HepG2 (cell line): ENCODE data around the gene C14orf93. TPM values are rescaled to one million over a fixed set of nuclear protein-coding genes. Genes with fewer than 3 reads are reported as not detected.

ENCODE experiments used
- AGO2 ChIP-seq: fragments of 200-400 bp; formaldehyde crosslinking; optimal IDR thresholded peaks from 2 replicates; pipeline ENCODE3; 2017; ENCODE audit warnings: mild to moderate bottlenecking, low read depth, low read length, moderate library complexity
- ATF6 ChIP-seq: sonication (generic); formaldehyde crosslinking; conservative IDR thresholded peaks from 2 replicates; pipeline ENCODE4 v1.4.0; 2020; ENCODE audit warnings: missing genetic modification reagents
- FIP1L1 ChIP-seq: fragments of 200-400 bp; formaldehyde crosslinking; IDR thresholded peaks from 2 replicates; pipeline ENCODE4 v1.6.1; 2018; ENCODE audit warnings: low read depth, mild to moderate bottlenecking, low read length, moderate library complexity, borderline replicate concordance; ENCODE audit not compliant: insufficient read depth
- GATA4 ChIP-seq: sonication (generic); IDR thresholded peaks from 2 replicates; pipeline ENCODE4 v1.6.1; 2016; ENCODE audit warnings: antibody characterized with exemption, low read depth, borderline replicate concordance
- HOXA9 ChIP-seq: sonication (generic); formaldehyde crosslinking; IDR thresholded peaks from 2 replicates; pipeline ENCODE4 v1.8.1; 2022; ENCODE audit warnings: missing genetic modification reagents, mild to moderate bottlenecking, moderate library complexity, borderline replicate concordance
- IRF2 ChIP-seq: IDR thresholded peaks from 2 replicates; pipeline ENCODE4 v1.6.1; 2018; ENCODE audit warnings: missing genetic modification reagents, missing compliant biosample characterization
- MAF1 ChIP-seq: sonication (generic); formaldehyde crosslinking; IDR thresholded peaks from 2 replicates; pipeline ENCODE4 v1.5.0; 2020; ENCODE audit warnings: missing genetic modification reagents, borderline replicate concordance
- MIER2 ChIP-seq: IDR thresholded peaks from 2 replicates; pipeline ENCODE4 v1.6.1; 2016; ENCODE audit warnings: missing biosample characterization, missing genetic modification reagents
- MIXL1 ChIP-seq: IDR thresholded peaks from 2 replicates; pipeline ENCODE4 v1.6.1; 2016
- NFKBIZ ChIP-seq: IDR thresholded peaks from 2 replicates; pipeline ENCODE4 v1.6.1; 2018; ENCODE audit warnings: missing genetic modification reagents, missing compliant biosample characterization
- NR2F2 ChIP-seq: IDR thresholded peaks from 2 replicates; pipeline ENCODE4 v1.6.1; 2012; ENCODE audit warnings: low read depth, inconsistent platforms, borderline replicate concordance
- RFXANK ChIP-seq: IDR thresholded peaks from 2 replicates; pipeline ENCODE4 v1.6.1; 2016
- RXRB ChIP-seq: IDR thresholded peaks from 2 replicates; pipeline ENCODE4 v1.6.1; 2016; ENCODE audit warnings: borderline replicate concordance, missing genetic modification reagents, missing compliant biosample characterization
- SIX4 ChIP-seq: sonication (generic); formaldehyde crosslinking; IDR thresholded peaks from 2 replicates; pipeline ENCODE4 v1.4.0; 2020; ENCODE audit warnings: missing genetic modification reagents
- SMAD3 ChIP-seq: sonication (generic); formaldehyde crosslinking; IDR thresholded peaks from 2 replicates; pipeline ENCODE4 v1.4.0; 2020; ENCODE audit warnings: missing genetic modification reagents
- SMARCC2 ChIP-seq: fragments of 450-650 bp; IDR thresholded peaks from 2 replicates; pipeline ENCODE4 v1.6.1; 2017; ENCODE audit warnings: antibody characterized with exemption, mild to moderate bottlenecking
- SMC3 ChIP-seq: IDR thresholded peaks from 2 replicates; pipeline ENCODE4 v1.6.1; 2011; ENCODE audit warnings: low read length, improper control_type of control experiment
- SPEN ChIP-seq: sonication (generic); formaldehyde crosslinking; IDR thresholded peaks from 2 replicates; pipeline ENCODE4 v1.5.1; 2020; ENCODE audit warnings: low read depth, mild to moderate bottlenecking, missing genetic modification reagents
- TBX3 ChIP-seq: fragments of 450-650 bp; IDR thresholded peaks from 2 replicates; pipeline ENCODE4 v1.6.1; 2017; ENCODE audit warnings: antibody characterized with exemption, mild to moderate bottlenecking, inconsistent platforms, borderline replicate concordance
- WIZ ChIP-seq: sonication (generic); formaldehyde crosslinking; IDR thresholded peaks from 2 replicates; pipeline ENCODE4 v1.5.1; 2020; ENCODE audit warnings: mild to moderate bottlenecking, missing genetic modification reagents
- ZNF101 ChIP-seq: sonication (generic); formaldehyde crosslinking; IDR thresholded peaks from 2 replicates; pipeline ENCODE4 v1.4.0; 2020; ENCODE audit warnings: mild to moderate bottlenecking, low read depth, missing genetic modification reagents, borderline replicate concordance
- ZNF550 ChIP-seq: sonication (generic); formaldehyde crosslinking; IDR thresholded peaks from 2 replicates; pipeline ENCODE4 v1.4.0; 2020; ENCODE audit warnings: mild to moderate bottlenecking, missing genetic modification reagents, borderline replicate concordance
- ZNF567 ChIP-seq: sonication (generic); formaldehyde crosslinking; IDR thresholded peaks from 2 replicates; pipeline ENCODE4 v1.8.1; 2023; ENCODE audit warnings: mild to moderate bottlenecking, missing genetic modification reagents, borderline replicate concordance
- ZNF639 ChIP-seq: conservative IDR thresholded peaks from 2 replicates; pipeline ENCODE4 v1.6.1; 2018; ENCODE audit warnings: missing genetic modification reagents
- ZNF839 ChIP-seq: sonication (generic); formaldehyde crosslinking; IDR thresholded peaks from 2 replicates; pipeline ENCODE4 v1.4.0; 2020; ENCODE audit warnings: missing genetic modification reagents, mild to moderate bottlenecking, borderline replicate concordance
- ZSCAN22 ChIP-seq: sonication (generic); formaldehyde crosslinking; IDR thresholded peaks from 2 replicates; pipeline ENCODE4 v1.4.0; 2020; ENCODE audit warnings: mild to moderate bottlenecking, missing genetic modification reagents
- polyA plus RNA-seq, 8 experiments: library from polyadenylated mRNA; depleted of rRNA in 3 of 8; stranded (reverse) in 7 of 8; unstranded in 1 of 8; fragments of >200 nt; fragmentation: Illumina TruSeq in 4 of 8; extraction: Trizol in 4 of 8; gene quantifications; 2 replicates each; pipeline versions ENCODE4 v1.2.1 to v1.2.3, GENCODE V29; 2011 to 2016; ENCODE audit warnings: low read depth in 4 of 8, missing spikeins in 1 of 8, mixed read lengths in 1 of 8; ENCODE audit not compliant: insufficient read depth in 1 of 8
- total RNA-seq, 5 experiments: library from RNA; depleted of rRNA; stranded (reverse); fragments of >200 nt; fragmentation: Illumina TruSeq; extraction: Trizol; gene quantifications; 2 replicates each; pipeline ENCODE4 v1.2.3, GENCODE V29; 2016; ENCODE audit warnings: low read depth in 1 of 5
- TF ChIP-seq, protein P1 (sequence below): sonication (generic); formaldehyde crosslinking; IDR thresholded peaks from 2 replicates; pipeline ENCODE4 v1.4.0; 2020; ENCODE audit warnings: missing genetic modification reagents; ENCODE audit errors: not compliant biosample characterization
- TF ChIP-seq, protein P2 (sequence below): sonication (generic); formaldehyde crosslinking; IDR thresholded peaks from 2 replicates; pipeline ENCODE4 v1.5.0; 2020; ENCODE audit warnings: mild to moderate bottlenecking, missing genetic modification reagents, moderate library complexity

C14orf93 gene
- total and polyA plus RNA-seq, 2 of the 13 experiments (the other 11 are each of a cell fraction or from before 2014, with no cell fraction given) = 11.4 to 22.5 TPM

DNA sequence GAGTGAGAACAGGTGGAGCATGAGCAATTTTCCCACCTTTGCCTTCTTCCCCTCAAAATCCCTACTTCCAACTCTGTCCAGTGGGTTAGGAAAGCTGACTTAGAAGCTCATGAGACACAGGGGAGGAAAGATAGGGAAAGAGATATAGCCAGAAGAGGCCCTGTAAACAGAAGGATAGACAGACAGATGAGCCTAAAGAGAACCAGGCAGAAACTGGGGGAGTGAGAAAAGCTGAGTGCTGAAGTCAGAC, 32.6 kb downstream of the C14orf93 start (continued):
- TF ChIP-seq HOXA9 = no peak
- no peak for TF ChIP-seq SIX4 (CRISPR knock-in tag)
- TF ChIP-seq, protein P1, sequence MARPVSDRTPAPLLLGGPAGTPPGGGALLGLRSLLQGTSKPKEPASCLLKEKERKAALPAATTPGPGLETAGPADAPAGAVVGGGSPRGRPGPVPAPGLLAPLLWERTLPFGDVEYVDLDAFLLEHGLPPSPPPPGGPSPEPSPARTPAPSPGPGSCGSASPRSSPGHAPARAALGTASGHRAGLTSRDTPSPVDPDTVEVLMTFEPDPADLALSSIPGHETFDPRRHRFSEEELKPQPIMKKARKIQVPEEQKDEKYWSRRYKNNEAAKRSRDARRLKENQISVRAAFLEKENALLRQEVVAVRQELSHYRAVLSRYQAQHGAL = no peak
- TF ChIP-seq IRF2 = no peak
- TF ChIP-seq TBX3 = no peak
- TF ChIP-seq SPEN (CRISPR knock-in tag) = no peak
- no peak for TF ChIP-seq MAF1
- TF ChIP-seq ATF6 (CRISPR knock-in tag) = no peak
- no peak for TF ChIP-seq NFKBIZ
- TF ChIP-seq ZNF550 (CRISPR knock-in tag) = 0 out of 2 replicates have a peak, but pooled peaks have one; percentile 3
- 0 out of 2 replicates have a peak, but pooled peaks have one; percentile 52 for TF ChIP-seq ZNF839 (CRISPR knock-in tag)
- TF ChIP-seq RXRB (CRISPR knock-in tag) = no peak
- TF ChIP-seq RFXANK = no peak; the same call in 1 of the 2 replicates
- no peak for TF ChIP-seq WIZ (CRISPR knock-in tag)
- no peak for TF ChIP-seq GATA4
- TF ChIP-seq, protein P2, sequence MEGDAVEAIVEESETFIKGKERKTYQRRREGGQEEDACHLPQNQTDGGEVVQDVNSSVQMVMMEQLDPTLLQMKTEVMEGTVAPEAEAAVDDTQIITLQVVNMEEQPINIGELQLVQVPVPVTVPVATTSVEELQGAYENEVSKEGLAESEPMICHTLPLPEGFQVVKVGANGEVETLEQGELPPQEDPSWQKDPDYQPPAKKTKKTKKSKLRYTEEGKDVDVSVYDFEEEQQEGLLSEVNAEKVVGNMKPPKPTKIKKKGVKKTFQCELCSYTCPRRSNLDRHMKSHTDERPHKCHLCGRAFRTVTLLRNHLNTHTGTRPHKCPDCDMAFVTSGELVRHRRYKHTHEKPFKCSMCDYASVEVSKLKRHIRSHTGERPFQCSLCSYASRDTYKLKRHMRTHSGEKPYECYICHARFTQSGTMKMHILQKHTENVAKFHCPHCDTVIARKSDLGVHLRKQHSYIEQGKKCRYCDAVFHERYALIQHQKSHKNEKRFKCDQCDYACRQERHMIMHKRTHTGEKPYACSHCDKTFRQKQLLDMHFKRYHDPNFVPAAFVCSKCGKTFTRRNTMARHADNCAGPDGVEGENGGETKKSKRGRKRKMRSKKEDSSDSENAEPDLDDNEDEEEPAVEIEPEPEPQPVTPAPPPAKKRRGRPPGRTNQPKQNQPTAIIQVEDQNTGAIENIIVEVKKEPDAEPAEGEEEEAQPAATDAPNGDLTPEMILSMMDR (CRISPR knock-in tag) = no peak
- no peak for TF ChIP-seq SMC3
- no peak for TF ChIP-seq ZNF639 (CRISPR knock-in tag)
- no peak for TF ChIP-seq FIP1L1
- no peak for TF ChIP-seq SMARCC2
- TF ChIP-seq ZNF101 = no peak
- TF ChIP-seq MIXL1 = no peak
- TF ChIP-seq ZSCAN22 (CRISPR knock-in tag) = no peak
- TF ChIP-seq ZNF567 (CRISPR knock-in tag) = peak; percentile 95; the same call in 1 of the 2 replicates
- no peak for TF ChIP-seq SMAD3
- TF ChIP-seq MIER2 (CRISPR knock-in tag) = no peak
- no peak for TF ChIP-seq NR2F2
- TF ChIP-seq AGO2 = no peak
